Stimulated activated CD8-positive, alpha-beta memory T cell treated with anti-CD3 and anti-CD28 coated beads, Interleukin-2, amount 100 ng/mL, for 1 hour (primary cell): ENCODE data around the gene HVCN1.
"Not testable (repeated sequence)": the region's sequence is repeated elsewhere in the genome, so short reads cannot be mapped to it uniquely, and the experiment has no call there.

ENCODE experiments used
- DNase-seq, 2 donors: peaks; one replicate each; pipeline ENCODE4 v3.0.0-alpha.2; 2020; ENCODE audit warnings: low read depth in 2 of 2

The HVCN1 gene

GRCh38 chr12:110619534-110619953 is 69.4 kb downstream of the HVCN1 start:
- no peak for DNase-seq

- DNase-seq: no peak
These were observed 72.3 kb downstream of the HVCN1 start for GRCh38 chr12:110616471-110617115.

- DNase-seq: no peak
These were observed 73.7 kb downstream of the HVCN1 start for GRCh38 chr12:110615171-110615570.

GRCh38 chr12:110613771-110614684 is 74.9 kb downstream of the HVCN1 start, which contains the start of gene TCTN1:
Gene TCTN1 (plus strand): TSS chr12:110614129. CDS start chr12:110614183, 54 bp downstream.
- peak; percentile 89 to 92 for DNase-seq

GRCh38 chr12:110613071-110613770 is 75.7 kb downstream of the HVCN1 start:
- no peak for DNase-seq

GRCh38 chr12:110606253-110606611 is 82.7 kb downstream of the HVCN1 start:
- no peak for DNase-seq

- not testable (repeated sequence) for DNase-seq
These were observed 86.7 kb downstream of the HVCN1 start for GRCh38 chr12:110602085-110602814.

GRCh38 chr12:110600254-110600653 is 88.7 kb downstream of the HVCN1 start:
- no peak for DNase-seq

- DNase-seq: no peak
These were observed 89.6 kb downstream of the HVCN1 start for GRCh38 chr12:110599334-110599733.
